Smooth muscle cell (in vitro differentiated cells): ENCODE results near the gene ADH1A. TPM values are rescaled to one million over a fixed set of nuclear protein-coding genes. Genes with fewer than 3 reads are reported as not detected.
"Not testable (repeated sequence)": the region's sequence is repeated elsewhere in the genome, so short reads cannot be mapped to it uniquely, and the experiment has no call there.

Source experiments
- DNase-seq: peaks from one replicate; lab custom pipeline; 2025; ENCODE audit not compliant: unreplicated experiment; lab: John Stamatoyannopoulos, UW
- H2AFZ ChIP-seq: fragments of 200-600 bp; sonication (generic); 2 replicates; pipeline ENCODE4 v1.6.0; 2016; ENCODE audit warnings: antibody characterized with exemption, low read depth, mild to moderate bottlenecking
- H3F3A ChIP-seq: fragments of 200-600 bp; sonication (generic); 2 replicates; pipeline ENCODE4 v1.6.0; 2017; ENCODE audit warnings: antibody characterized with exemption, low read depth
- H3K27ac ChIP-seq: fragments of 200-600 bp; sonication (generic); 2 replicates; pipeline ENCODE4 v1.5.1; 2016; ENCODE audit warnings: low read depth, mild to moderate bottlenecking
- H3K27me3 ChIP-seq: fragments of 200-600 bp; sonication (generic); 2 replicates; pipeline ENCODE4 v1.6.1; 2016; ENCODE audit warnings: low read depth, mild to moderate bottlenecking
- H3K36me3 ChIP-seq: fragments of 200-600 bp; sonication (generic); 2 replicates; pipeline ENCODE4 v1.5.1; 2016; ENCODE audit warnings: low read depth
- H3K4me1 ChIP-seq: fragments of 200-600 bp; sonication (generic); 2 replicates; pipeline ENCODE4 v1.5.1; 2016; ENCODE audit warnings: low read depth
- H3K4me2 ChIP-seq: fragments of 200-600 bp; sonication (generic); 2 replicates; pipeline ENCODE4 v1.6.0; 2016; ENCODE audit warnings: mild to moderate bottlenecking
- H3K4me3 ChIP-seq: fragments of 200-600 bp; sonication (generic); 2 replicates; pipeline ENCODE4 v1.5.1; 2016; ENCODE audit warnings: mild to moderate bottlenecking
- H3K79me2 ChIP-seq: fragments of 200-600 bp; sonication (generic); 2 replicates; pipeline ENCODE4 v1.6.0; 2016; ENCODE audit warnings: low read depth, mild to moderate bottlenecking
- H3K9ac ChIP-seq: fragments of 200-600 bp; sonication (generic); 2 replicates; pipeline ENCODE4 v1.6.0; 2016; ENCODE audit warnings: low read depth
- H3K9me3 ChIP-seq: fragments of 200-600 bp; sonication (generic); replicated peaks from 2 replicates; pipeline ENCODE4 v1.5.1; 2016; ENCODE audit warnings: low read depth
- H4K20me1 ChIP-seq: fragments of 200-600 bp; sonication (generic); 2 replicates; pipeline ENCODE4 v1.6.0; 2016; ENCODE audit warnings: low read depth
- WGBS: methylation state at CpG from one replicate; pipeline ENCODE4 v1.1.7; 2016; ENCODE audit warnings: low lambda C conversion rate; 5-methylcytosine and 5-hydroxymethylcytosine counted together
- polyA plus RNA-seq: library from polyadenylated mRNA; unstranded; fragments of >200 nt; fragmentation: Nextera tagmentation; extraction: Ambion mirVana; gene quantifications from 2 replicates; pipeline ENCODE4 v1.2.1, GENCODE V29; 2016
- total RNA-seq: library from RNA; depleted of rRNA; stranded (reverse); fragments of >200 nt; gene quantifications from 2 replicates; pipeline ENCODE4 v1.2.3, GENCODE V29; 2014
- TF ChIP-seq, protein P1 (sequence below): fragments of 200-600 bp; sonication (generic); IDR thresholded peaks from 2 replicates; pipeline ENCODE4 v1.5.1; 2017; ENCODE audit warnings: borderline replicate concordance, mild to moderate bottlenecking, antibody characterized with exemption; ENCODE audit not compliant: insufficient read depth, poor library complexity, severe bottlenecking

Gene ADH1A
- total and polyA plus RNA-seq, 2 experiments from 2014 or later: not detected

- H3K27me3 ChIP-seq: no peaks in the 10 kb centered on the region
- no peak for DNase-seq
- no peaks in the 10 kb centered on the region for H3K9me3 ChIP-seq
- TF ChIP-seq, protein P1, sequence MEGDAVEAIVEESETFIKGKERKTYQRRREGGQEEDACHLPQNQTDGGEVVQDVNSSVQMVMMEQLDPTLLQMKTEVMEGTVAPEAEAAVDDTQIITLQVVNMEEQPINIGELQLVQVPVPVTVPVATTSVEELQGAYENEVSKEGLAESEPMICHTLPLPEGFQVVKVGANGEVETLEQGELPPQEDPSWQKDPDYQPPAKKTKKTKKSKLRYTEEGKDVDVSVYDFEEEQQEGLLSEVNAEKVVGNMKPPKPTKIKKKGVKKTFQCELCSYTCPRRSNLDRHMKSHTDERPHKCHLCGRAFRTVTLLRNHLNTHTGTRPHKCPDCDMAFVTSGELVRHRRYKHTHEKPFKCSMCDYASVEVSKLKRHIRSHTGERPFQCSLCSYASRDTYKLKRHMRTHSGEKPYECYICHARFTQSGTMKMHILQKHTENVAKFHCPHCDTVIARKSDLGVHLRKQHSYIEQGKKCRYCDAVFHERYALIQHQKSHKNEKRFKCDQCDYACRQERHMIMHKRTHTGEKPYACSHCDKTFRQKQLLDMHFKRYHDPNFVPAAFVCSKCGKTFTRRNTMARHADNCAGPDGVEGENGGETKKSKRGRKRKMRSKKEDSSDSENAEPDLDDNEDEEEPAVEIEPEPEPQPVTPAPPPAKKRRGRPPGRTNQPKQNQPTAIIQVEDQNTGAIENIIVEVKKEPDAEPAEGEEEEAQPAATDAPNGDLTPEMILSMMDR: no peak
- no peaks in the 10 kb centered on the region for H4K20me1 ChIP-seq
- no peaks in the 10 kb centered on the region for H3K4me1 ChIP-seq
- H3F3A ChIP-seq: no peaks in the 10 kb centered on the region
- H3K4me3 ChIP-seq: no peak overlapping the region
- no peak overlapping the region for H2AFZ ChIP-seq
- WGBS: 86% methylated on average over 1 of the region's 1 CpG
- no peaks in the 10 kb centered on the region for H3K79me2 ChIP-seq
- no peak overlapping the region for H3K4me2 ChIP-seq
- no peak overlapping the region for H3K27ac ChIP-seq
- H3K36me3 ChIP-seq: no peaks in the 10 kb centered on the region
- no peak overlapping the region for H3K9ac ChIP-seq
Observed at GRCh38 chr4:99248714-99249113, 42.1 kb downstream of the ADH1A start.

DNA sequence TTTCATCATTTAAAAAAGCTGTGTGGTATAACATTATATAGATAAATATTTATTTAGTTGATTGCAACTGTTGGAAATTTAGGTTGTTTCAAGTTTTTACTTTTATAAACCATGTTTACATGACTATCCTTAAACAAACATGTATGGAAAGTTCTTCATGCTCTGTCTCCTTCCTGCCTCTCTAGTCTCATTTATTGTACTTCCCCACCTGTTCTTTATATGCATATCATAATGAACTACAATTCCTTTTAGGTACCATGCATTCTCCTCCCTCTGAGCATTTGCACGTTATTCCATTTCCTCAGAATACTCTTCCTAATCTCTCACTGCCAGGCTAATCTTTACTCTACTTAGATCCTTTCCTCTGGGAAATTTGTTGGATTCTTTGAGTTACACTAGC lies 54.8 kb downstream of the ADH1A start:
- H4K20me1 ChIP-seq: no peaks in the 10 kb centered on the region
- no peaks in the 10 kb centered on the region for H3F3A ChIP-seq

DNA sequence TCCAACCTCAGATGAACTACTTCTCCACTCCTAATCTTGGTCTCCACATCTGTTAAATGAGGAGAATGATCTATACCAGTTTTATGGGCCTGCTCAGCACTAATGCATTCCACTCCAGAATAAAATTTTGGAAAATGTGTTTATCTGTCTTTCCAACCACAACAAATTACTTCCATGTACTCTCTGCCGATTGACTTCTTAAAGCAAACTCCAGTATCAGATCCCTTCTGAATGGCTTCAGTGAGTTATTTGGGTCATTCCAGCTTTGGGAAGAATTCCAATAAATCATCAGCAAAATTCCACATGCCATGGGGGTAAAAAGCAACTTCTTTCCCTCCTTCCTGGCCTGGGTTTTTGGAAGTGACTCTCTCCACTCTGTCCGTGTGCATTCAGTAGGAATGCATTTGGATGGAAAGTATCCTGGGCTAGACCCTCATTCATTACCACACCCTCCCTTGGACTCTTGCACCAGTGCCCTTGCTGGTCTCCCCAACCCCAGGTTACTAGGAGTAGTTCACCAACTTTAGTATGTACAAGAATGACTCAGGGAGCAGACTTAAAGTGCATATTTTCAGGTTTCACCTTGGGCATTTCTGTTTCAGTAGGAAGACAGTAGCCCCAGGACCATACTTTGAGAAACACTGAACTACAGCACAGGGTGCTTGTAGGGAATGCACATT lies 56.3 kb downstream of the ADH1A start:
- DNase-seq: no peak
- Histone ChIP-seq H2AFZ (no peak overlapping the region), H3K27ac (no peak overlapping the region), H3K4me1 (no peaks in the 10 kb centered on the region), H3K27me3 (no peaks in the 10 kb centered on the region), H3K36me3 (no peaks in the 10 kb centered on the region), H3K4me2 (no peak overlapping the region), H3K9ac (no peak overlapping the region), H3K79me2 (no peaks in the 10 kb centered on the region), H3F3A (no peaks in the 10 kb centered on the region), H4K20me1 (no peaks in the 10 kb centered on the region), H3K9me3 (no peaks in the 10 kb centered on the region), H3K4me3 (no peak overlapping the region)
- TF ChIP-seq, protein P1: no peak
- WGBS: 45% methylated on average over 2 of the region's 2 CpGs

More for the DNA sequence above, 54.8 kb downstream of the ADH1A start:
- Histone ChIP-seq H3K9ac (no peak overlapping the region), H3K4me1 (no peaks in the 10 kb centered on the region), H3K36me3 (no peaks in the 10 kb centered on the region), H3K4me2 (no peak overlapping the region), H2AFZ (no peak overlapping the region), H3K9me3 (no peaks in the 10 kb centered on the region), H3K4me3 (no peak overlapping the region), H3K79me2 (no peaks in the 10 kb centered on the region), H3K27me3 (no peaks in the 10 kb centered on the region), H3K27ac (no peak overlapping the region)
- 74% methylated on average over 1 of the region's 1 CpG for WGBS
- TF ChIP-seq, protein P1: no peak
- no peak for DNase-seq

GRCh38 chr4:99233397-99233796 lies 57.4 kb downstream of the ADH1A start:
- H3K4me1 ChIP-seq, H3K4me2 ChIP-seq, H2AFZ ChIP-seq, H3K9me3 ChIP-seq, H3K27ac ChIP-seq, DNase-seq, H3K9ac ChIP-seq, H3K36me3 ChIP-seq, H4K20me1 ChIP-seq, H3K79me2 ChIP-seq, H3K27me3 ChIP-seq, H3K4me3 ChIP-seq, H3F3A ChIP-seq: not testable (repeated sequence)
- 92% methylated on average over 2 of the region's 2 CpGs for WGBS

- DNase-seq, H2AFZ ChIP-seq, H3K4me2 ChIP-seq, H3F3A ChIP-seq, H3K36me3 ChIP-seq, H3K27ac ChIP-seq, H3K4me3 ChIP-seq, H4K20me1 ChIP-seq, H3K79me2 ChIP-seq, H3K9ac ChIP-seq, H3K4me1 ChIP-seq, H3K27me3 ChIP-seq, H3K9me3 ChIP-seq: not testable (repeated sequence)
- 82% methylated on average over 1 of the region's 1 CpG for WGBS
Observed at GRCh38 chr4:99228706-99229105, 62.1 kb downstream of the ADH1A start.

GRCh38 chr4:99227646-99228045 lies 63.1 kb downstream of the ADH1A start:
- WGBS: 95% methylated on average over 4 of the region's 4 CpGs

More at GRCh38 chr4:99227646-99228045, 63.1 kb downstream of the ADH1A start:
- H3K9ac ChIP-seq, H3F3A ChIP-seq, H3K4me1 ChIP-seq, DNase-seq, H2AFZ ChIP-seq, H3K79me2 ChIP-seq, H3K27me3 ChIP-seq, H3K4me2 ChIP-seq, H3K27ac ChIP-seq, H3K36me3 ChIP-seq, H4K20me1 ChIP-seq, H3K4me3 ChIP-seq, H3K9me3 ChIP-seq: not testable (repeated sequence)
